HCT116 (cell line): ENCODE measurements around the gene FRMD4A. TPM values are rescaled to one million over a fixed set of nuclear protein-coding genes. Genes with fewer than 3 reads are reported as not detected.

Experiments
- ATAC-seq: fragments of 200-7000 bp; cut with Tn5 transposase; 2 replicates; pipeline ENCODE4 v1.9.1; 2020; ENCODE audit warnings: mild to moderate bottlenecking, moderate library complexity
- BruUV-seq: library from RNA; stranded (reverse); fragments of 400-500 nt; replicated peaks from 2 replicates; lab custom pipeline; 2021; lab: Mats Ljungman, UMichigan
- CTCF ChIA-PET: fragments of 300-600 bp; sonication (Branson Sonifier 250); formaldehyde crosslinking; loops from one replicate; lab custom pipeline; 2021; ENCODE audit warnings: antibody characterized with exemption; lab: Charles Lee
- POLR2A ChIA-PET: fragments of 300-600, 350-600 bp; sonication (Branson Sonifier 250); formaldehyde crosslinking; loops from one replicate; lab custom pipeline; 2021; ENCODE audit warnings: antibody characterized with exemption; lab: Charles Lee
- RAD21 ChIA-PET, 2 experiments: fragments of 300-600 bp; sonication (Branson Sonifier 250); formaldehyde crosslinking; loops; one replicate each; lab custom pipeline; 2023; ENCODE audit warnings: low total read pairs in 2 of 2; ENCODE audit not compliant: uncharacterized antibody in 2 of 2, unreplicated experiment in 2 of 2, low non-redundant PET in 1 of 2; lab: Charles Lee
- DNase-seq: peaks from one replicate; pipeline ENCODE4 v3.0.0-alpha.2; 2010; ENCODE audit warnings: low read depth, low spot score
- H2AFZ ChIP-seq: fragments of 200-600 bp; shearing (Covaris generic), sonication (generic); 2 replicates; pipeline ENCODE4 v1.6.1; 2017; ENCODE audit warnings: low read depth, mixed run types, mixed read lengths, antibody characterized with exemption, low read length; ENCODE audit not compliant: poor library complexity, severe bottlenecking
- H3K27ac ChIP-seq: 2 replicates; pipeline ENCODE4 v1.5.1; 2012; ENCODE audit warnings: low read depth, low read length
- H3K27me3 ChIP-seq: fragments of 200-600 bp; sonication (generic); 2 replicates; pipeline ENCODE4 v1.6.1; 2016; ENCODE audit warnings: mixed run types, low read length, mixed read lengths; ENCODE audit not compliant: insufficient read depth
- H3K36me3 ChIP-seq, 2 experiments: fragments of 200-500 bp in 1 of 2; fragments of 200-600 bp in 1 of 2; sonication (Bioruptor generic) in 1 of 2; sonication (generic) in 1 of 2; 2 replicates each; pipeline versions ENCODE4 v1.5.1 to v1.6.1; 2014 to 2016; ENCODE audit warnings: low read length in 2 of 2, inconsistent platforms in 1 of 2, mixed read lengths in 1 of 2, mixed run types in 1 of 2; ENCODE audit not compliant: insufficient read depth in 2 of 2, control insufficient read depth in 1 of 2
- H3K4me1 ChIP-seq, 2 experiments: fragments of 200-600 bp in 1 of 2; sonication (generic) in 1 of 2; 2 replicates each; pipeline versions ENCODE4 v1.5.1 to v1.6.1; 2012 to 2017; ENCODE audit warnings: low read length in 2 of 2, inconsistent platforms in 1 of 2, mild to moderate bottlenecking in 1 of 2, mixed read lengths in 1 of 2, mixed run types in 1 of 2, moderate library complexity in 1 of 2; ENCODE audit not compliant: insufficient read depth in 2 of 2, control insufficient read depth in 1 of 2
- H3K4me2 ChIP-seq: fragments of 200-600 bp; sonication (generic); 2 replicates; pipeline ENCODE4 v1.6.1; 2017; ENCODE audit warnings: mixed run types, low read length, mixed read lengths
- H3K4me3 ChIP-seq, 2 experiments: fragments of 200-600 bp in 1 of 2; sonication (generic) in 1 of 2; replicated peaks in 1 of 2; 2 replicates each; pipeline ENCODE4 v1.5.1; 2011 to 2016; ENCODE audit warnings: low read length in 2 of 2, control low read depth in 1 of 2, low read depth in 1 of 2, mild to moderate bottlenecking in 1 of 2, mixed read lengths in 1 of 2, mixed run types in 1 of 2
- H3K79me2 ChIP-seq: fragments of 200-600 bp; sonication (generic); 2 replicates; pipeline ENCODE4 v1.6.1; 2017; ENCODE audit warnings: mild to moderate bottlenecking, mixed run types, low read length, moderate library complexity, mixed read lengths; ENCODE audit not compliant: insufficient read depth
- H3K9ac ChIP-seq: fragments of 200-600 bp; sonication (generic); 2 replicates; pipeline ENCODE4 v1.6.1; 2016; ENCODE audit warnings: low read length, mixed read lengths
- H3K9me2 ChIP-seq: fragments of 200-600 bp; sonication (generic), shearing (Covaris generic); 2 replicates; pipeline ENCODE4 v1.6.1; 2017; ENCODE audit warnings: mixed run types, mild to moderate bottlenecking, moderate library complexity; ENCODE audit not compliant: insufficient read depth
- H3K9me3 ChIP-seq, 2 experiments: fragments of 200-500 bp in 1 of 2; fragments of 200-600 bp in 1 of 2; sonication (Bioruptor generic) in 1 of 2; sonication (generic) in 1 of 2; 2 replicates each; pipeline ENCODE4 v1.6.1; 2014 to 2017; ENCODE audit warnings: low read length in 2 of 2, mixed read lengths in 2 of 2, inconsistent platforms in 1 of 2, low read depth in 1 of 2, mild to moderate bottlenecking in 1 of 2, mixed run types in 1 of 2, moderate library complexity in 1 of 2; ENCODE audit not compliant: control insufficient read depth in 1 of 2, insufficient read depth in 1 of 2
- H4K20me1 ChIP-seq: fragments of 200-600 bp; sonication (generic), shearing (Covaris generic); 2 replicates; pipeline ENCODE4 v1.6.1; 2017; ENCODE audit warnings: mixed run types, mild to moderate bottlenecking, moderate library complexity; ENCODE audit not compliant: insufficient read depth
- CBX3 ChIP-seq: IDR thresholded peaks from 2 replicates; pipeline ENCODE4 v1.6.1; 2012; ENCODE audit warnings: low read depth
- CEBPB ChIP-seq: IDR thresholded peaks from 2 replicates; pipeline ENCODE4 v1.6.1; 2012; ENCODE audit warnings: low read depth
- EGR1 ChIP-seq: IDR thresholded peaks from 2 replicates; pipeline ENCODE4 v1.6.1; 2012; ENCODE audit warnings: low read depth
- EZH2 ChIP-seq: fragments of 200-600 bp; sonication (generic); IDR thresholded peaks from 2 replicates; pipeline ENCODE4 v1.6.1; 2017; ENCODE audit warnings: antibody characterized with exemption, mixed run types
- FOSL1 ChIP-seq: IDR thresholded peaks from 2 replicates; pipeline ENCODE4 v1.6.1; 2012; ENCODE audit warnings: low read depth
- JUND ChIP-seq: IDR thresholded peaks from 2 replicates; pipeline ENCODE4 v1.6.1; 2012
- POLR2AphosphoS5 ChIP-seq: IDR thresholded peaks from 2 replicates; pipeline ENCODE4 v1.6.1; 2011; ENCODE audit warnings: mild to moderate bottlenecking, low read depth, low read length, moderate library complexity
- RAD21 ChIP-seq: IDR thresholded peaks from 2 replicates; pipeline ENCODE4 v1.6.1; 2012; ENCODE audit warnings: low read depth, mild to moderate bottlenecking
- SIN3A ChIP-seq: IDR thresholded peaks from 2 replicates; pipeline ENCODE4 v1.6.1; 2012; ENCODE audit warnings: low read depth
- SP1 ChIP-seq: IDR thresholded peaks from 2 replicates; pipeline ENCODE4 v1.6.1; 2012; ENCODE audit warnings: low read depth
- SRF ChIP-seq: IDR thresholded peaks from 2 replicates; pipeline ENCODE4 v1.6.1; 2012; ENCODE audit warnings: low read depth
- TCF7L2 ChIP-seq: IDR thresholded peaks from 2 replicates; pipeline ENCODE4 v1.7.0; 2011; ENCODE audit warnings: borderline replicate concordance, inconsistent platforms; ENCODE audit not compliant: insufficient read depth, insufficient read length; ENCODE audit errors: extremely low read depth
- YY1 ChIP-seq: IDR thresholded peaks from 2 replicates; pipeline ENCODE4 v1.6.1; 2011; ENCODE audit warnings: low read length, low read depth, moderate library complexity, mild to moderate bottlenecking; ENCODE audit not compliant: insufficient replicate concordance; ENCODE audit errors: extremely low read depth
- ZFX ChIP-seq: fragments of 450-650 bp; IDR thresholded peaks from 2 replicates; pipeline ENCODE4 v1.6.1; 2017
- intact Hi-C: fragments of 100-400 bp; cut with micrococcal nuclease; formaldehyde crosslinking; loops from 2 replicates; pipeline ENCODE4 v1.10.0; 2022
- total RNA-seq: library from RNA; stranded (reverse); gene quantifications from one replicate; pipeline ENCODE4 v1.2.1, GENCODE V29; 2021; ENCODE audit not compliant: unreplicated experiment
- TF ChIP-seq, protein P1 (sequence below), 3 experiments: fragments of 200-600 bp in 1 of 3; sonication (generic) in 1 of 3; IDR thresholded peaks in 2 of 3; conservative IDR thresholded peaks in 1 of 3; 2 replicates each; pipeline ENCODE4 v1.5.1; 2012 to 2017; ENCODE audit warnings: low read depth in 2 of 3, low read length in 2 of 3, antibody characterized with exemption in 1 of 3, borderline replicate concordance in 1 of 3, control low read depth in 1 of 3, mild to moderate bottlenecking in 1 of 3, mixed read lengths in 1 of 3, mixed run types in 1 of 3, moderate library complexity in 1 of 3; ENCODE audit not compliant: insufficient read depth in 1 of 3
- TF ChIP-seq, protein P2 (sequence below): IDR thresholded peaks from 2 replicates; pipeline ENCODE4 v1.6.1; 2011; ENCODE audit warnings: mild to moderate bottlenecking, low read length, moderate library complexity; ENCODE audit not compliant: insufficient replicate concordance; ENCODE audit errors: extremely low read depth
- TF ChIP-seq, protein P3 (sequence below): IDR thresholded peaks from 2 replicates; pipeline ENCODE4 v1.6.1; 2012
- TF ChIP-seq, protein P4 (sequence below): IDR thresholded peaks from 2 replicates; pipeline ENCODE4 v1.6.1; 2012; ENCODE audit warnings: low read depth
- TF ChIP-seq, protein P5 (sequence below): IDR thresholded peaks from 2 replicates; pipeline ENCODE4 v1.6.1; 2012

FRMD4A gene
- total RNA-seq, 1 experiment from 2014 or later: 0.20 TPM

DNA sequence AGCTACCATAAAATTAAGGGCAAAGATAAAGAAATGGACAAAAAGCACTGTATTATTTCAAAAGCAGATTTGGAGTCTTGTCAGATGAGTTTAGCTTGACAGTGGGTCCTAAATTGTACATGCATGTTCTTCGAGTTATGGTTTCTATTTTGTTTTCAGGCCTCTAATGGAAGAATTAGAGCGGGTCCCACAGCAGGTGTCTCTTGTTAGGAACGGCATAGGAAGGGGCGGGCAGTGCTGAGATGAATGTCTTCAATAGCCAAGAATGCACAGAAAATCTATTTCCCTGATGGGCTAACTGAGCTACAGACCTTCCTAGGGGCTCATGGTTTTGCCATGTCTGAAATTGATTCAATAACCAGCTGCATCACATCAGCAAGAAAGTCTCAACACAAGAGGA, 304.4 kb downstream of the FRMD4A start:
- TF ChIP-seq JUND (no peak), SP1 (no peak), EGR1 (no peak), CEBPB (no peak), SRF (no peak), RAD21 (no peak), POLR2AphosphoS5 (no peak), SIN3A (no peak), ZFX (no peak), FOSL1 (no peak), CBX3 (no peak), TCF7L2 (no peak), EZH2 (no peak), YY1 (no peak)
- TF ChIP-seq, protein P1, sequence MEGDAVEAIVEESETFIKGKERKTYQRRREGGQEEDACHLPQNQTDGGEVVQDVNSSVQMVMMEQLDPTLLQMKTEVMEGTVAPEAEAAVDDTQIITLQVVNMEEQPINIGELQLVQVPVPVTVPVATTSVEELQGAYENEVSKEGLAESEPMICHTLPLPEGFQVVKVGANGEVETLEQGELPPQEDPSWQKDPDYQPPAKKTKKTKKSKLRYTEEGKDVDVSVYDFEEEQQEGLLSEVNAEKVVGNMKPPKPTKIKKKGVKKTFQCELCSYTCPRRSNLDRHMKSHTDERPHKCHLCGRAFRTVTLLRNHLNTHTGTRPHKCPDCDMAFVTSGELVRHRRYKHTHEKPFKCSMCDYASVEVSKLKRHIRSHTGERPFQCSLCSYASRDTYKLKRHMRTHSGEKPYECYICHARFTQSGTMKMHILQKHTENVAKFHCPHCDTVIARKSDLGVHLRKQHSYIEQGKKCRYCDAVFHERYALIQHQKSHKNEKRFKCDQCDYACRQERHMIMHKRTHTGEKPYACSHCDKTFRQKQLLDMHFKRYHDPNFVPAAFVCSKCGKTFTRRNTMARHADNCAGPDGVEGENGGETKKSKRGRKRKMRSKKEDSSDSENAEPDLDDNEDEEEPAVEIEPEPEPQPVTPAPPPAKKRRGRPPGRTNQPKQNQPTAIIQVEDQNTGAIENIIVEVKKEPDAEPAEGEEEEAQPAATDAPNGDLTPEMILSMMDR (IDR thresholded peaks at IDR 0.05 in 2 of 3, conservative IDR thresholded peaks at IDR 0.05 in 1 of 3; ENCODE audit: borderline replicate concordance in 1 of 3, insufficient read depth in 1 of 3, low read depth in 2 of 3, low read length in 2 of 3): no peak
- TF ChIP-seq, protein P2, sequence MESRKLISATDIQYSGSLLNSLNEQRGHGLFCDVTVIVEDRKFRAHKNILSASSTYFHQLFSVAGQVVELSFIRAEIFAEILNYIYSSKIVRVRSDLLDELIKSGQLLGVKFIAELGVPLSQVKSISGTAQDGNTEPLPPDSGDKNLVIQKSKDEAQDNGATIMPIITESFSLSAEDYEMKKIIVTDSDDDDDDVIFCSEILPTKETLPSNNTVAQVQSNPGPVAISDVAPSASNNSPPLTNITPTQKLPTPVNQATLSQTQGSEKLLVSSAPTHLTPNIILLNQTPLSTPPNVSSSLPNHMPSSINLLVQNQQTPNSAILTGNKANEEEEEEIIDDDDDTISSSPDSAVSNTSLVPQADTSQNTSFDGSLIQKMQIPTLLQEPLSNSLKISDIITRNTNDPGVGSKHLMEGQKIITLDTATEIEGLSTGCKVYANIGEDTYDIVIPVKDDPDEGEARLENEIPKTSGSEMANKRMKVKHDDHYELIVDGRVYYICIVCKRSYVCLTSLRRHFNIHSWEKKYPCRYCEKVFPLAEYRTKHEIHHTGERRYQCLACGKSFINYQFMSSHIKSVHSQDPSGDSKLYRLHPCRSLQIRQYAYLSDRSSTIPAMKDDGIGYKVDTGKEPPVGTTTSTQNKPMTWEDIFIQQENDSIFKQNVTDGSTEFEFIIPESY: no peak
- TF ChIP-seq, protein P3, sequence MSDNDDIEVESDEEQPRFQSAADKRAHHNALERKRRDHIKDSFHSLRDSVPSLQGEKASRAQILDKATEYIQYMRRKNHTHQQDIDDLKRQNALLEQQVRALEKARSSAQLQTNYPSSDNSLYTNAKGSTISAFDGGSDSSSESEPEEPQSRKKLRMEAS: no peak
- TF ChIP-seq, protein P4, sequence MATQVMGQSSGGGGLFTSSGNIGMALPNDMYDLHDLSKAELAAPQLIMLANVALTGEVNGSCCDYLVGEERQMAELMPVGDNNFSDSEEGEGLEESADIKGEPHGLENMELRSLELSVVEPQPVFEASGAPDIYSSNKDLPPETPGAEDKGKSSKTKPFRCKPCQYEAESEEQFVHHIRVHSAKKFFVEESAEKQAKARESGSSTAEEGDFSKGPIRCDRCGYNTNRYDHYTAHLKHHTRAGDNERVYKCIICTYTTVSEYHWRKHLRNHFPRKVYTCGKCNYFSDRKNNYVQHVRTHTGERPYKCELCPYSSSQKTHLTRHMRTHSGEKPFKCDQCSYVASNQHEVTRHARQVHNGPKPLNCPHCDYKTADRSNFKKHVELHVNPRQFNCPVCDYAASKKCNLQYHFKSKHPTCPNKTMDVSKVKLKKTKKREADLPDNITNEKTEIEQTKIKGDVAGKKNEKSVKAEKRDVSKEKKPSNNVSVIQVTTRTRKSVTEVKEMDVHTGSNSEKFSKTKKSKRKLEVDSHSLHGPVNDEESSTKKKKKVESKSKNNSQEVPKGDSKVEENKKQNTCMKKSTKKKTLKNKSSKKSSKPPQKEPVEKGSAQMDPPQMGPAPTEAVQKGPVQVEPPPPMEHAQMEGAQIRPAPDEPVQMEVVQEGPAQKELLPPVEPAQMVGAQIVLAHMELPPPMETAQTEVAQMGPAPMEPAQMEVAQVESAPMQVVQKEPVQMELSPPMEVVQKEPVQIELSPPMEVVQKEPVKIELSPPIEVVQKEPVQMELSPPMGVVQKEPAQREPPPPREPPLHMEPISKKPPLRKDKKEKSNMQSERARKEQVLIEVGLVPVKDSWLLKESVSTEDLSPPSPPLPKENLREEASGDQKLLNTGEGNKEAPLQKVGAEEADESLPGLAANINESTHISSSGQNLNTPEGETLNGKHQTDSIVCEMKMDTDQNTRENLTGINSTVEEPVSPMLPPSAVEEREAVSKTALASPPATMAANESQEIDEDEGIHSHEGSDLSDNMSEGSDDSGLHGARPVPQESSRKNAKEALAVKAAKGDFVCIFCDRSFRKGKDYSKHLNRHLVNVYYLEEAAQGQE: no peak
- TF ChIP-seq, protein P5, sequence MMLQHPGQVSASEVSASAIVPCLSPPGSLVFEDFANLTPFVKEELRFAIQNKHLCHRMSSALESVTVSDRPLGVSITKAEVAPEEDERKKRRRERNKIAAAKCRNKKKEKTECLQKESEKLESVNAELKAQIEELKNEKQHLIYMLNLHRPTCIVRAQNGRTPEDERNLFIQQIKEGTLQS: no peak
- TF ChIP-seq, all 23 proteins: peak for 0
- no TSS peak for BruUV-seq
- CTCF ChIA-PET: no interaction called here
- RAD21 ChIA-PET: no interaction called here
- POLR2A ChIA-PET: no interaction called here
- no peak overlapping the region for H3K27ac ChIP-seq
- no peaks in the 10 kb centered on the region for H3K79me2 ChIP-seq
- H3K9ac ChIP-seq: no peak overlapping the region
- no peak overlapping the region for H2AFZ ChIP-seq
- H3K9me3 ChIP-seq: no peaks in the 10 kb centered on the region
- DNase-seq (no peak), ATAC-seq (no peak)
- no peaks in the 10 kb centered on the region for H3K36me3 ChIP-seq
- H3K27me3 ChIP-seq: peaks cover 80% of the 10 kb centered on the region
- intact Hi-C loops: no loop called here
- no peak overlapping the region for H3K4me2 ChIP-seq
- H3K9me2 ChIP-seq: no peaks in the 10 kb centered on the region
- no peaks in the 10 kb centered on the region for H3K4me1 ChIP-seq
- H4K20me1 ChIP-seq: no peaks in the 10 kb centered on the region
- no peak overlapping the region for H3K4me3 ChIP-seq
